ENCODE measurements around the gene ISY1. TPM values are rescaled to one million over a fixed set of nuclear protein-coding genes. Genes with fewer than 3 reads are reported as not detected.
A peak's percentile ranks its signal among the peaks of the same experiment; 100 is the strongest.

The ISY1 gene
- total RNA-seq, 1 experiment from 2014 or later: 43.6 TPM

- no peaks in the 10 kb centered on the region for H3K9me3 ChIP-seq (ENCODE audit: control insufficient read depth in 1 of 2, insufficient read depth in 1 of 2, low read depth in 1 of 2, low read length in 2 of 2)
- H3K4me2 ChIP-seq (ENCODE audit: low read length): peak within 1 kb of the TSS; percentile 84
- H4K20me1 ChIP-seq (ENCODE audit: insufficient read depth): peaks cover 29% of the 10 kb centered on the region
- ChIA-PET RAD21 (ENCODE audit: low non-redundant PET in 1 of 2, low total read pairs in 2 of 2, uncharacterized antibody in 2 of 2, unreplicated experiment in 2 of 2) (interaction anchor here in 1 of 2 experiments (1.7 kb wide), 1 partner anchor 62 kb away, joined by 3 read pairs; no protein-coding TSS in a partner anchor), CTCF (interaction anchor here (1.2 to 1.3 kb wide), 2 partner anchors 21 to 214 kb away, joined by 3 read pairs; no protein-coding TSS in a partner anchor), POLR2A (interaction anchor here (0.7 to 2.2 kb wide), 9 partner anchors 13 to 66 kb away, joined by 3 to 12 read pairs (median 4); partner anchors contain the start of gene COPG1)
- peak within 1 kb of the TSS; percentile 100 for H3K9ac ChIP-seq (ENCODE audit: low read length)
- peak within 1 kb of the TSS; percentile 73 to 99 for H3K4me3 ChIP-seq (replicated peaks in 1 of 2; ENCODE audit: low read depth in 1 of 2, low read length in 2 of 2)
- no peaks in the 10 kb centered on the region for H3K9me2 ChIP-seq (ENCODE audit: insufficient read depth)
- H3K79me2 ChIP-seq (ENCODE audit: insufficient read depth, low read length): peaks cover 72% of the 10 kb centered on the region
- no peaks in the 10 kb centered on the region for H3K27me3 ChIP-seq (ENCODE audit: insufficient read depth, low read length)
- peaks cover 8 to 16% of the 10 kb centered on the region in 2 experiments for H3K36me3 ChIP-seq (ENCODE audit: control insufficient read depth in 1 of 2, insufficient read depth in 2 of 2, low read length in 2 of 2)
- H2AFZ ChIP-seq (ENCODE audit: low read depth, low read length, poor library complexity, severe bottlenecking): no peak within 1 kb of the TSS
- peak within 1 kb of the TSS; percentile 99 for H3K27ac ChIP-seq (ENCODE audit: low read depth, low read length)
- no TSS peak for BruUV-seq (replicated peaks)
- ATAC-seq: peak; percentile 97
- intact Hi-C loops (cut with micrococcal nuclease): loop anchor here (2.0 to 5.0 kb wide), 3 partner anchors 27 to 61 kb away; no protein-coding TSS in a partner anchor
- peaks cover 7 to 32% of the 10 kb centered on the region in 2 experiments for H3K4me1 ChIP-seq (ENCODE audit: control insufficient read depth in 1 of 2, insufficient read depth in 2 of 2, low read length in 2 of 2)
- peak; percentile 78 for DNase-seq (ENCODE audit: low read depth, low spot score)
- no peak for TF ChIP-seq ATF3 (IDR thresholded peaks at IDR 0.05)
- no peak for TF ChIP-seq EZH2phosphoT487 (IDR thresholded peaks at IDR 0.05; ENCODE audit: borderline replicate concordance)
- no peak for TF ChIP-seq POLR2A (IDR thresholded peaks at IDR 0.05; ENCODE audit: borderline replicate concordance, extremely low read depth, insufficient read depth, insufficient read length)
- TF ChIP-seq SRF (IDR thresholded peaks at IDR 0.05; ENCODE audit: low read depth): no peak
- TF ChIP-seq JUND (IDR thresholded peaks at IDR 0.05): no peak; the same call in 1 of the 2 replicates
- peak; percentile 94 for TF ChIP-seq EGR1 (IDR thresholded peaks at IDR 0.05; ENCODE audit: low read depth)
- TF ChIP-seq ELF1 (IDR thresholded peaks at IDR 0.05; ENCODE audit: borderline replicate concordance, low read depth): no peak
- peak; percentile 96 for TF ChIP-seq MAX (IDR thresholded peaks at IDR 0.05)
- no peak for TF ChIP-seq REST (IDR thresholded peaks at IDR 0.05; ENCODE audit: low read depth)
- no peak for TF ChIP-seq CBX3 (IDR thresholded peaks at IDR 0.05; ENCODE audit: low read depth)
- TF ChIP-seq ZBTB33 (IDR thresholded peaks at IDR 0.05; ENCODE audit: extremely low read depth, insufficient replicate concordance, low read length): no peak
- no peak for TF ChIP-seq CEBPB (IDR thresholded peaks at IDR 0.05; ENCODE audit: low read depth)
- no peak for TF ChIP-seq TCF7L2 (IDR thresholded peaks at IDR 0.05; ENCODE audit: borderline replicate concordance, extremely low read depth, insufficient read depth, insufficient read length)
- peak; percentile 98 for TF ChIP-seq ZFX (IDR thresholded peaks at IDR 0.05)
- peak; percentile 76 for TF ChIP-seq SP1 (IDR thresholded peaks at IDR 0.05; ENCODE audit: low read depth)
- TF ChIP-seq POLR2AphosphoS5 (IDR thresholded peaks at IDR 0.05; ENCODE audit: low read depth, low read length): peak; percentile 97
- no peak for TF ChIP-seq EZH2 (IDR thresholded peaks at IDR 0.05)
- no peak for TF ChIP-seq ZNF274 (IDR thresholded peaks at IDR 0.05; ENCODE audit: low read depth, low read length)
- no peak for TF ChIP-seq FOSL1 (IDR thresholded peaks at IDR 0.05; ENCODE audit: low read depth)
- no peak; the same call in 1 of the 2 replicates for TF ChIP-seq RAD21 (IDR thresholded peaks at IDR 0.05; ENCODE audit: low read depth)
- peak; percentile 95 for TF ChIP-seq SIN3A (IDR thresholded peaks at IDR 0.05; ENCODE audit: low read depth)
These were observed 22.9 kb upstream of the ISY1 start, which contains the start of gene CNBP for GRCh38 chr3:129183569-129184395. Gene CNBP (minus strand): TSS chr3:129183896. CDS start chr3:129171757, 12,139 bp downstream.

All from HCT116 (cell line).